A673 (cell line): ENCODE measurements around the gene TBXAS1. TPM values are rescaled to one million over a fixed set of nuclear protein-coding genes. Genes with fewer than 3 reads are reported as not detected.

Source experiments
- BruUV-seq: library from RNA; stranded (reverse); fragments of 400-500 nt; replicated peaks from 2 replicates; lab custom pipeline; 2021; lab: Mats Ljungman, UMichigan
- CTCF ChIA-PET: fragments of 300-600 bp; sonication (Branson Sonifier 250); formaldehyde crosslinking; loops from one replicate; lab custom pipeline; 2022; ENCODE audit warnings: antibody characterized with exemption; lab: Charles Lee
- POLR2A ChIA-PET: fragments of 300-600 bp; sonication (Branson Sonifier 250); formaldehyde crosslinking; loops from one replicate; lab custom pipeline; 2022; ENCODE audit warnings: antibody characterized with exemption; ENCODE audit not compliant: low non-redundant PET; lab: Charles Lee
- DNase-seq: peaks from one replicate; pipeline ENCODE4 v3.0.0-alpha.2; 2015; ENCODE audit warnings: low spot score
- H3K27ac ChIP-seq: fragments of 200-600 bp; sonication (generic); 2 replicates; pipeline ENCODE4 v1.5.1; 2016; ENCODE audit warnings: mixed run types, low read depth, mild to moderate bottlenecking, mixed read lengths, antibody characterized with exemption, low read length; ENCODE audit not compliant: poor library complexity, severe bottlenecking
- H3K27me3 ChIP-seq: fragments of 200-600 bp; sonication (generic); replicated peaks from 2 replicates; pipeline ENCODE4 v1.6.1; 2017; ENCODE audit warnings: mixed run types, low read depth, mild to moderate bottlenecking, mixed read lengths, antibody characterized with exemption, low read length; ENCODE audit not compliant: insufficient read depth, poor library complexity
- H3K36me3 ChIP-seq: fragments of 200-600 bp; sonication (generic); 2 replicates; pipeline ENCODE4 v1.6.1; 2016; ENCODE audit warnings: mixed run types, mild to moderate bottlenecking, mixed read lengths, antibody characterized with exemption, low read length; ENCODE audit not compliant: insufficient read depth, poor library complexity, severe bottlenecking
- H3K4me1 ChIP-seq: fragments of 200-600 bp; sonication (generic); 2 replicates; pipeline ENCODE4 v1.6.1; 2017; ENCODE audit warnings: mixed run types, mild to moderate bottlenecking, mixed read lengths, antibody characterized with exemption, low read length; ENCODE audit not compliant: insufficient read depth, poor library complexity, severe bottlenecking
- H3K4me3 ChIP-seq: fragments of 200-600 bp; sonication (generic); 2 replicates; pipeline ENCODE4 v1.5.1; 2016; ENCODE audit warnings: low read depth, mixed run types, mild to moderate bottlenecking, mixed read lengths, low read length; ENCODE audit not compliant: poor library complexity, severe bottlenecking
- H3K9me3 ChIP-seq: fragments of 200-600 bp; sonication (generic); 2 replicates; pipeline ENCODE4 v1.6.1; 2016; ENCODE audit warnings: mixed run types, low read depth, mild to moderate bottlenecking, mixed read lengths, antibody characterized with exemption, low read length; ENCODE audit not compliant: poor library complexity, severe bottlenecking
- EZH2 ChIP-seq: fragments of 200-600 bp; sonication (generic); IDR thresholded peaks from 2 replicates; pipeline ENCODE4 v1.6.1; 2017; ENCODE audit warnings: borderline replicate concordance, low read depth, mild to moderate bottlenecking, mixed read lengths, antibody characterized with exemption, low read length; ENCODE audit not compliant: poor library complexity, severe bottlenecking
- intact Hi-C: fragments of 100-400 bp; cut with micrococcal nuclease; formaldehyde crosslinking; loops from one replicate; pipeline ENCODE4 v1.10.0; 2022; ENCODE audit not compliant: unreplicated experiment
- total RNA-seq: library from RNA; stranded (reverse); gene quantifications from 2 replicates; pipeline ENCODE4 v1.2.3, GENCODE V29; 2021
- TF ChIP-seq, protein P1 (sequence below): fragments of 300-800, 200-600 bp; sonication (generic); conservative IDR thresholded peaks from 2 replicates; pipeline ENCODE4 v1.5.1; 2017; ENCODE audit warnings: low read depth, mild to moderate bottlenecking, antibody characterized with exemption, low read length, moderate library complexity, mixed read lengths

Gene TBXAS1
- total RNA-seq, 1 experiment from 2014 or later = 2.5 TPM

DNA sequence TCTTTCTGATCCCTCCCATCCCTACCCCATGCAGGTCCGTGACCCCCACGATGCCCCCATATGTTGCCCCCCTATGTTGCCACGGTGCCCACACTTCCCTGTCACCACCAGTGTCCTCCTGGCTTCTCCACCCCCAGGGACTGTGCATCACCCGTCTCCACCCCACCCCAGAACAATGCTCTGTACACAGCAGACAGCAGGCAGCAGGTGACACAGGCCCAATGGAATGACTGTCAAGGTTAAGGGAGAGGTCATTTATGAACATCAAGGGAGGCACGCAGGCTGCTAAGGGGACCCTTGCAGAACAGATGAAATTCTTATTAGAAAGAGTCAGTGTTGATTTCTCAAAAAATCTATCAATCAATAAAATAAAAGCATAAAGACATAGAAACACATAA lies 162.2 kb downstream of the TBXAS1 start:
- no TSS peak for BruUV-seq
- intact Hi-C loops = no loop called here
- CTCF ChIA-PET = no interaction called here
- TF ChIP-seq, protein P1, sequence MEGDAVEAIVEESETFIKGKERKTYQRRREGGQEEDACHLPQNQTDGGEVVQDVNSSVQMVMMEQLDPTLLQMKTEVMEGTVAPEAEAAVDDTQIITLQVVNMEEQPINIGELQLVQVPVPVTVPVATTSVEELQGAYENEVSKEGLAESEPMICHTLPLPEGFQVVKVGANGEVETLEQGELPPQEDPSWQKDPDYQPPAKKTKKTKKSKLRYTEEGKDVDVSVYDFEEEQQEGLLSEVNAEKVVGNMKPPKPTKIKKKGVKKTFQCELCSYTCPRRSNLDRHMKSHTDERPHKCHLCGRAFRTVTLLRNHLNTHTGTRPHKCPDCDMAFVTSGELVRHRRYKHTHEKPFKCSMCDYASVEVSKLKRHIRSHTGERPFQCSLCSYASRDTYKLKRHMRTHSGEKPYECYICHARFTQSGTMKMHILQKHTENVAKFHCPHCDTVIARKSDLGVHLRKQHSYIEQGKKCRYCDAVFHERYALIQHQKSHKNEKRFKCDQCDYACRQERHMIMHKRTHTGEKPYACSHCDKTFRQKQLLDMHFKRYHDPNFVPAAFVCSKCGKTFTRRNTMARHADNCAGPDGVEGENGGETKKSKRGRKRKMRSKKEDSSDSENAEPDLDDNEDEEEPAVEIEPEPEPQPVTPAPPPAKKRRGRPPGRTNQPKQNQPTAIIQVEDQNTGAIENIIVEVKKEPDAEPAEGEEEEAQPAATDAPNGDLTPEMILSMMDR = no peak
- no peak for TF ChIP-seq EZH2
- H3K27ac ChIP-seq = no peak overlapping the region
- POLR2A ChIA-PET = no interaction called here
- H3K4me1 ChIP-seq = no peaks in the 10 kb centered on the region
- no peak for DNase-seq
- H3K4me3 ChIP-seq = no peak overlapping the region
- H3K27me3 ChIP-seq = no peaks in the 10 kb centered on the region
- no peaks in the 10 kb centered on the region for H3K36me3 ChIP-seq
- no peaks in the 10 kb centered on the region for H3K9me3 ChIP-seq

DNA sequence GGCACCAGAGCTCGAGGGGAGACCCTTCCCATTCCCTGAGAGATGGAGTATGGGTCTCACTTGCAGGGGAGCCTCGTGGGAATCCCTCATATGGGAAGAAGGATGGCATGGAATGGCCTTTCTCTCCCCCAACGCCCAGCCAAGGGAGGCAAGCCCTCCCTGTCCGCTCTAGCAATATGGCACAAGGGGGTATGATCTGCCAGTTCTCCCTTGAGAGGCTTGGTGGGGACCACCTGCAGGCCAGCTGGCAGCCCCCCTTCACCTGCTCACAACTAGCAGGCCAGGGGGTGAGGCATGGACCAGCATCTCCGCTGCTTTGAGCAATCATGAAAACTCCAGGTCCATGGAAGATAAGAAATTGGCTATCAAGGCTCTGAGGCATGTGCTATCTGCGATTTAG lies 162.8 kb downstream of the TBXAS1 start:
- no peak for DNase-seq
- Histone ChIP-seq H3K9me3 (no peaks in the 10 kb centered on the region), H3K4me1 (no peaks in the 10 kb centered on the region), H3K36me3 (no peaks in the 10 kb centered on the region), H3K4me3 (no peak overlapping the region), H3K27me3 (no peaks in the 10 kb centered on the region), H3K27ac (no peak overlapping the region)
- intact Hi-C loops = no loop called here
- POLR2A ChIA-PET = no interaction called here
- TF ChIP-seq EZH2 = no peak
- TF ChIP-seq, protein P1 = no peak
- CTCF ChIA-PET = no interaction called here
- no TSS peak for BruUV-seq

DNA sequence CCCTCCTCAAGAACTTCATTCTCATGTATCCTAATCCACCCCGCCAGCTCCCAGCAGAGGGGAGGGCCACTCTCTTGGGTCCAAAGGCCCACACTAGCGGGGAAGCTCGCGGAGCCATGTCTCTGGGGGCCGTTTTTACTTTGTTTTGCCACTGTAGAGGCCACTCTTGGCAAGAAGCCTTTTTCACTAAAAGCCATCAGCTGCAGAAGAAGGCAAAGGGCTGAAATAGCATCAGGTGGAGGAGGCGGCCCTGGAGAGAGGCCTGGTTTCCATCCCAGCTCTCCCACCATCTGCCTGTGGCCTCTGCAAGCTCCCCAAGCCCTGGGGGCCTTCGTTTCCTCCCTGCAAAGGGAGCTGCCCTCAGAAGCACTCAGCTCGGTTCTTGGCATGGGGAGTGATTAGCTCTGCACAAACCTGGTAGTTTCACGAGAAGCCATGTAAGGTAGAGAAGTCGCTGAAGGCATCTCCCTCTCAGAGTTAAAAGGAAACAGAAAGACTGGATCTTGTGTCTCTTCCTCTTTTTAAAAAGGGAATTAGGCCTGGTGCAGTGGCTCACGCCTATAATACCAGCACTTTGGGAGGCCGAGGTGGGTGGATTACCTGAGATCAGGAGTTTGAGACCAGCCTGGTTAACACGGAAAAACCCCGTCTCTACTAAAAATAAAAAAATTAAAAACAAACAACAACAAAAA lies 163.4 kb downstream of the TBXAS1 start:
- CTCF ChIA-PET = no interaction called here
- Histone ChIP-seq H3K4me3 (no peak overlapping the region), H3K27me3 (no peaks in the 10 kb centered on the region), H3K36me3 (no peaks in the 10 kb centered on the region), H3K27ac (no peak overlapping the region), H3K4me1 (no peaks in the 10 kb centered on the region), H3K9me3 (no peaks in the 10 kb centered on the region)
- no TSS peak for BruUV-seq
- no peak for DNase-seq
- TF ChIP-seq, protein P1 = no peak
- TF ChIP-seq EZH2 = no peak
- intact Hi-C loops = no loop called here
- POLR2A ChIA-PET = no interaction called here
